H9 (cell line): ENCODE results near the gene ZIC5. TPM values are rescaled to one million over a fixed set of nuclear protein-coding genes. Genes with fewer than 3 reads are reported as not detected.

Experiments
- DNase-seq: peaks from one replicate; pipeline ENCODE4 v3.0.0-alpha.2; 2017
- H2AFZ ChIP-seq: one replicate; pipeline ENCODE4 v1.6.1; 2013; ENCODE audit warnings: mild to moderate bottlenecking, low read length, control low read depth, moderate library complexity
- H2AK5ac ChIP-seq: 2 replicates; pipeline ENCODE4 v1.6.1; 2013; ENCODE audit warnings: low read length, control low read depth, mixed read lengths; ENCODE audit not compliant: insufficient read length
- H2BK120ac ChIP-seq: one replicate; pipeline ENCODE4 v1.6.1; 2013; ENCODE audit warnings: low read depth, mild to moderate bottlenecking, low read length, control low read depth, inconsistent platforms; ENCODE audit not compliant: poor library complexity, severe bottlenecking
- H2BK12ac ChIP-seq: 2 replicates; pipeline ENCODE4 v1.6.1; 2013; ENCODE audit warnings: low read length, control low read depth, mixed read lengths, low read depth; ENCODE audit not compliant: insufficient read length
- H2BK15ac ChIP-seq: 2 replicates; pipeline ENCODE4 v1.6.1; 2013; ENCODE audit warnings: low read depth, low read length, control low read depth
- H2BK20ac ChIP-seq: one replicate; pipeline ENCODE4 v1.6.1; 2013; ENCODE audit warnings: low read depth, mild to moderate bottlenecking, low read length, control low read depth, inconsistent platforms; ENCODE audit not compliant: poor library complexity, severe bottlenecking
- H2BK5ac ChIP-seq: 2 replicates; pipeline ENCODE4 v1.6.1; 2013; ENCODE audit warnings: low read length, control low read depth, mixed read lengths; ENCODE audit not compliant: insufficient read length
- H3K14ac ChIP-seq: 2 replicates; pipeline ENCODE4 v1.6.1; 2013; ENCODE audit warnings: low read length, control low read depth; ENCODE audit not compliant: insufficient read depth
- H3K18ac ChIP-seq: 2 replicates; pipeline ENCODE4 v1.6.1; 2013; ENCODE audit warnings: low read depth, mild to moderate bottlenecking, mixed read lengths, low read length, control low read depth; ENCODE audit not compliant: insufficient read length
- H3K23ac ChIP-seq: 2 replicates; pipeline ENCODE4 v1.6.1; 2013; ENCODE audit warnings: low read length, control low read depth, mixed read lengths, low read depth; ENCODE audit not compliant: insufficient read length
- H3K23me2 ChIP-seq: 2 replicates; pipeline ENCODE4 v1.6.1; 2013; ENCODE audit warnings: low read depth, mild to moderate bottlenecking, mixed read lengths, low read length, control low read depth; ENCODE audit not compliant: insufficient read length, poor library complexity, severe bottlenecking
- H3K27ac ChIP-seq: 2 replicates; pipeline ENCODE4 v1.5.1; 2013; ENCODE audit warnings: low read length, control low read depth, mixed read lengths, low read depth; ENCODE audit not compliant: insufficient read length
- H3K27me3 ChIP-seq: 2 replicates; pipeline ENCODE4 v1.6.1; 2013; ENCODE audit warnings: low read length, control low read depth, inconsistent platforms; ENCODE audit not compliant: insufficient read depth
- H3K4ac ChIP-seq: 2 replicates; pipeline ENCODE4 v1.6.1; 2013; ENCODE audit warnings: low read depth, mild to moderate bottlenecking, control low read depth, inconsistent platforms, low read length, moderate library complexity
- H3K4me1 ChIP-seq: 2 replicates; pipeline ENCODE4 v1.6.1; 2013; ENCODE audit warnings: low read length, control low read depth, inconsistent platforms; ENCODE audit not compliant: insufficient read depth
- H3K4me2 ChIP-seq: 2 replicates; pipeline ENCODE4 v1.6.1; 2013; ENCODE audit warnings: low read length, control low read depth, mixed read lengths; ENCODE audit not compliant: insufficient read length, insufficient read depth
- H3K56ac ChIP-seq: 2 replicates; pipeline ENCODE4 v1.6.1; 2013; ENCODE audit warnings: low read depth, mild to moderate bottlenecking, mixed read lengths, low read length, control low read depth; ENCODE audit not compliant: insufficient read length
- H3K79me1 ChIP-seq: 2 replicates; pipeline ENCODE4 v1.6.1; 2013; ENCODE audit warnings: low read depth, mild to moderate bottlenecking, moderate library complexity, low read length, control low read depth, inconsistent platforms; ENCODE audit not compliant: insufficient read depth, poor library complexity, severe bottlenecking
- H3K79me2 ChIP-seq: 2 replicates; pipeline ENCODE4 v1.6.1; 2013; ENCODE audit warnings: low read length, control low read depth, inconsistent platforms; ENCODE audit not compliant: insufficient read depth
- H3K9ac ChIP-seq: 2 replicates; pipeline ENCODE4 v1.6.1; 2013; ENCODE audit warnings: low read length, control low read depth, mixed read lengths; ENCODE audit not compliant: insufficient read length; ENCODE audit errors: extremely low read depth
- H3K9me3 ChIP-seq: one replicate; pipeline ENCODE4 v1.6.1; 2013; ENCODE audit warnings: low read depth, low read length, inconsistent platforms; ENCODE audit not compliant: control insufficient read depth
- H3T11ph ChIP-seq: one replicate; pipeline ENCODE4 v1.6.1; 2013; ENCODE audit warnings: mild to moderate bottlenecking, low read length, control low read depth, inconsistent platforms
- H4K20me1 ChIP-seq: one replicate; pipeline ENCODE4 v1.6.1; 2013; ENCODE audit not compliant: control insufficient read depth, insufficient read length, insufficient read depth
- H4K5ac ChIP-seq: 2 replicates; pipeline ENCODE4 v1.6.1; 2013; ENCODE audit warnings: low read depth, mild to moderate bottlenecking, mixed read lengths, low read length, control low read depth; ENCODE audit not compliant: insufficient read length
- H4K8ac ChIP-seq: replicated peaks from 2 replicates; pipeline ENCODE4 v1.6.1; 2013; ENCODE audit warnings: low read length, control low read depth, mixed read lengths, low read depth; ENCODE audit not compliant: insufficient read length
- H4K91ac ChIP-seq: 2 replicates; pipeline ENCODE4 v1.6.1; 2013; ENCODE audit warnings: low read depth, mild to moderate bottlenecking, moderate library complexity, mixed read lengths, low read length, control low read depth; ENCODE audit not compliant: insufficient read length
- H3K27ac Mint-ChIP-seq, 3 experiments: 2 replicates in 2 of 3; 3 replicates in 1 of 3; pipeline ENCODE4 v1.8.0; 2020 to 2021; ENCODE audit warnings: mixed read lengths in 3 of 3, mild to moderate bottlenecking in 1 of 3, moderate library complexity in 1 of 3
- H3K27me3 Mint-ChIP-seq: 2 replicates; pipeline ENCODE4 v1.8.0; 2021; ENCODE audit warnings: low read depth, mild to moderate bottlenecking, moderate library complexity, mixed read lengths
- H3K36me3 Mint-ChIP-seq, 3 experiments: 2 replicates in 2 of 3; 3 replicates in 1 of 3; pipeline ENCODE4 v1.8.0; 2020 to 2021; ENCODE audit warnings: low read depth in 3 of 3, mixed read lengths in 3 of 3; ENCODE audit not compliant: insufficient read depth in 1 of 3
- H3K4me1 Mint-ChIP-seq, 2 experiments: 2 replicates each; pipeline ENCODE4 v1.8.0; 2020; ENCODE audit warnings: mixed read lengths in 2 of 2
- H3K4me3 Mint-ChIP-seq, 2 experiments: 2 replicates in 1 of 2; 3 replicates in 1 of 2; pipeline ENCODE4 v1.8.0; 2020 to 2021; ENCODE audit warnings: mild to moderate bottlenecking in 2 of 2, mixed read lengths in 2 of 2, moderate library complexity in 1 of 2
- H3K9me3 Mint-ChIP-seq, 2 experiments: 2 replicates in 1 of 2; 3 replicates in 1 of 2; pipeline ENCODE4 v1.8.0; 2020; ENCODE audit warnings: mild to moderate bottlenecking in 2 of 2, mixed read lengths in 2 of 2, moderate library complexity in 1 of 2
- WGBS: extraction: QIAGEN DNeasy Blood & Tissue Kit; methylation state at CpG from one replicate; pipeline ENCODE4 v1.1.7; 2013; ENCODE audit warnings: missing lambda C conversion rate, low lambda C conversion rate, mixed read lengths; ENCODE audit not compliant: insufficient read length; ENCODE audit errors: extremely low coverage; 5-methylcytosine and 5-hydroxymethylcytosine counted together
- total RNA-seq: library from RNA; stranded (reverse); gene quantifications from 2 replicates; pipeline ENCODE4 v1.2.1, GENCODE V29; 2021
- TF ChIP-seq, protein P1 (sequence below): fragments of 200-600 bp; sonication (generic); conservative IDR thresholded peaks from 3 replicates; pipeline ENCODE4 v1.8.0; 2021; ENCODE audit warnings: antibody characterized with exemption, mild to moderate bottlenecking

ZIC5 gene
- total RNA-seq, 1 experiment from 2014 or later = 51.9 TPM

DNA sequence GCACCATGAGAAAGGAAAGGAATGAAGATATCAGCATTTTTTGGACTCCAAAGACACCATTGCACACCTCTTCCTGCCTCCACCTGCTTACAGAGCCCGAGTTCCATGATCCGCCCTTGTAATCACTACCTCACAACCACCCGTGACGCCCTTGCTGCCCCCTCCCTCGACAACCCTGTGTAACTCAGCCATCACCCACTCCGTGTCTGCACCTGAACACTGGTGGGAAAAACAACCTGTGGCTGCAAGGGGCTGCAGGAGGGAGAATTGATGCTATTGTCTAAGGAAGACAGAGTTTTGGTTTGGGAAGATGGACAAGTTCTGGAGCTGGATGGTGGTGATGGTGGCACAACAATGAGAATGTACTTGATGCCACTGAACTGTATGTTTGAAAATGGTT is 27.0 kb downstream of the ZIC5 start:
- Histone ChIP-seq H4K20me1 (no peaks in the 10 kb centered on the region), H2BK20ac (no peak overlapping the region), H4K5ac (no peak overlapping the region), H2AFZ (no peak overlapping the region), H3K79me2 (no peaks in the 10 kb centered on the region), H2AK5ac (no peak overlapping the region), H3K9me3 (no peaks in the 10 kb centered on the region), H4K8ac (no peak overlapping the region), H3K23ac (no peak overlapping the region), H3K18ac (no peak overlapping the region), H2BK15ac (no peak overlapping the region), H2BK12ac (no peak overlapping the region), H3K27me3 (no peaks in the 10 kb centered on the region), H3K23me2 (no peaks in the 10 kb centered on the region), H3K14ac (no peak overlapping the region), H2BK5ac (no peak overlapping the region), H3K4me2 (no peak overlapping the region), H3K27ac (no peak overlapping the region), H4K91ac (no peak overlapping the region), H2BK120ac (no peak overlapping the region), H3K4me1 (no peaks in the 10 kb centered on the region; the same call in 1 of the 2 replicates), H3K4ac (no peak overlapping the region), H3K56ac (no peak overlapping the region), H3K79me1 (no peaks in the 10 kb centered on the region), H3T11ph (no peak overlapping the region), H3K9ac (no peak overlapping the region)
- H3K27me3 Mint-ChIP-seq = no peaks in the 10 kb centered on the region; the same call in 1 of the 2 replicates
- DNase-seq = no peak
- TF ChIP-seq, protein P1, sequence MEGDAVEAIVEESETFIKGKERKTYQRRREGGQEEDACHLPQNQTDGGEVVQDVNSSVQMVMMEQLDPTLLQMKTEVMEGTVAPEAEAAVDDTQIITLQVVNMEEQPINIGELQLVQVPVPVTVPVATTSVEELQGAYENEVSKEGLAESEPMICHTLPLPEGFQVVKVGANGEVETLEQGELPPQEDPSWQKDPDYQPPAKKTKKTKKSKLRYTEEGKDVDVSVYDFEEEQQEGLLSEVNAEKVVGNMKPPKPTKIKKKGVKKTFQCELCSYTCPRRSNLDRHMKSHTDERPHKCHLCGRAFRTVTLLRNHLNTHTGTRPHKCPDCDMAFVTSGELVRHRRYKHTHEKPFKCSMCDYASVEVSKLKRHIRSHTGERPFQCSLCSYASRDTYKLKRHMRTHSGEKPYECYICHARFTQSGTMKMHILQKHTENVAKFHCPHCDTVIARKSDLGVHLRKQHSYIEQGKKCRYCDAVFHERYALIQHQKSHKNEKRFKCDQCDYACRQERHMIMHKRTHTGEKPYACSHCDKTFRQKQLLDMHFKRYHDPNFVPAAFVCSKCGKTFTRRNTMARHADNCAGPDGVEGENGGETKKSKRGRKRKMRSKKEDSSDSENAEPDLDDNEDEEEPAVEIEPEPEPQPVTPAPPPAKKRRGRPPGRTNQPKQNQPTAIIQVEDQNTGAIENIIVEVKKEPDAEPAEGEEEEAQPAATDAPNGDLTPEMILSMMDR = no peak
- H3K4me3 Mint-ChIP-seq = no peak overlapping the region
- H3K4me1 Mint-ChIP-seq = peaks cover 15 to 30% of the 10 kb centered on the region in 2 experiments
- no peaks in the 10 kb centered on the region for H3K9me3 Mint-ChIP-seq
- no CpG with 5 or more reads among the region's 6 CpGs for WGBS
- no peaks in the 10 kb centered on the region for H3K36me3 Mint-ChIP-seq
- H3K27ac Mint-ChIP-seq = no peak overlapping the region
